ENCODE results near the gene PRDM2. TPM values are rescaled to one million over a fixed set of nuclear protein-coding genes. Genes with fewer than 3 reads are reported as not detected.

Gene PRDM2
- total RNA-seq, 1 donor from 2014 or later = 88.3 TPM

GRCh38 chr1:13802782-13803545 is 103.0 kb downstream of the PRDM2 start:
- Mint-ChIP-seq H3K4me3 (ENCODE audit: unreplicated experiment) (no peak overlapping the region), H3K4me1 (ENCODE audit: low read depth, unreplicated experiment) (peaks cover 14% of the 10 kb centered on the region), H3K27ac (ENCODE audit: unreplicated experiment) (no peak overlapping the region), H3K9me3 (ENCODE audit: unreplicated experiment) (peaks cover 15% of the 10 kb centered on the region), H3K36me3 (ENCODE audit: unreplicated experiment) (no peaks in the 10 kb centered on the region), H3K27me3 (ENCODE audit: unreplicated experiment) (no peaks in the 10 kb centered on the region)
- no peak for TF ChIP-seq CTCF (IDR thresholded peaks at IDR 0.05; ENCODE audit: partially characterized antibody, unreplicated experiment)
- no peak for DNase-seq

- Mint-ChIP-seq H3K27ac (ENCODE audit: unreplicated experiment) (no peak overlapping the region), H3K9me3 (ENCODE audit: unreplicated experiment) (peaks cover 15% of the 10 kb centered on the region), H3K4me3 (ENCODE audit: unreplicated experiment) (no peak overlapping the region), H3K36me3 (ENCODE audit: unreplicated experiment) (no peaks in the 10 kb centered on the region), H3K4me1 (ENCODE audit: low read depth, unreplicated experiment) (peaks cover 7% of the 10 kb centered on the region), H3K27me3 (ENCODE audit: unreplicated experiment) (no peaks in the 10 kb centered on the region)
- no peak for TF ChIP-seq CTCF (IDR thresholded peaks at IDR 0.05; ENCODE audit: partially characterized antibody, unreplicated experiment)
- no peak for DNase-seq
Measured at GRCh38 chr1:13803546-13804239, 103.7 kb downstream of the PRDM2 start.

GRCh38 chr1:13804240-13804633 is 104.2 kb downstream of the PRDM2 start:
- TF ChIP-seq CTCF (IDR thresholded peaks at IDR 0.05; ENCODE audit: partially characterized antibody, unreplicated experiment) = no peak
- Mint-ChIP-seq H3K27me3 (ENCODE audit: unreplicated experiment) (no peaks in the 10 kb centered on the region), H3K36me3 (ENCODE audit: unreplicated experiment) (no peaks in the 10 kb centered on the region), H3K27ac (ENCODE audit: unreplicated experiment) (no peak overlapping the region), H3K9me3 (ENCODE audit: unreplicated experiment) (peaks cover 15% of the 10 kb centered on the region), H3K4me3 (ENCODE audit: unreplicated experiment) (no peak overlapping the region), H3K4me1 (ENCODE audit: low read depth, unreplicated experiment) (peaks cover 7% of the 10 kb centered on the region)
- DNase-seq = no peak

GRCh38 chr1:13805431-13805830 is 105.4 kb downstream of the PRDM2 start:
- H3K36me3 Mint-ChIP-seq (ENCODE audit: unreplicated experiment) = no peaks in the 10 kb centered on the region
- TF ChIP-seq CTCF (IDR thresholded peaks at IDR 0.05; ENCODE audit: partially characterized antibody, unreplicated experiment) = no peak
- H3K27ac Mint-ChIP-seq (ENCODE audit: unreplicated experiment) = no peak overlapping the region
- H3K27me3 Mint-ChIP-seq (ENCODE audit: unreplicated experiment) = no peaks in the 10 kb centered on the region
- H3K4me3 Mint-ChIP-seq (ENCODE audit: unreplicated experiment) = no peak overlapping the region
- no peaks in the 10 kb centered on the region for H3K4me1 Mint-ChIP-seq (ENCODE audit: low read depth, unreplicated experiment)
- no peak for DNase-seq
- peaks cover 10% of the 10 kb centered on the region for H3K9me3 Mint-ChIP-seq (ENCODE audit: unreplicated experiment)

- no peak overlapping the region for H3K27ac Mint-ChIP-seq (ENCODE audit: unreplicated experiment)
- no peak for TF ChIP-seq CTCF (IDR thresholded peaks at IDR 0.05; ENCODE audit: partially characterized antibody, unreplicated experiment)
- no peaks in the 10 kb centered on the region for H3K36me3 Mint-ChIP-seq (ENCODE audit: unreplicated experiment)
- no peak for DNase-seq
- H3K27me3 Mint-ChIP-seq (ENCODE audit: unreplicated experiment) = no peaks in the 10 kb centered on the region
- H3K4me1 Mint-ChIP-seq (ENCODE audit: low read depth, unreplicated experiment) = no peaks in the 10 kb centered on the region
- H3K9me3 Mint-ChIP-seq (ENCODE audit: unreplicated experiment) = peaks cover 10% of the 10 kb centered on the region
- no peak overlapping the region for H3K4me3 Mint-ChIP-seq (ENCODE audit: unreplicated experiment)
Measured at GRCh38 chr1:13806108-13806507, 106.1 kb downstream of the PRDM2 start.

Measured in glutamatergic neuron (in vitro differentiated cells).